ENCODE results near the gene LRRC74A.
"Not testable (repeated sequence)": the region's sequence is repeated elsewhere in the genome, so short reads cannot be mapped to it uniquely, and the experiment has no call there.

The LRRC74A gene

GRCh38 chr14:76898006-76898405 lies 71.8 kb downstream of the LRRC74A start:
- DNase-seq: not testable (repeated sequence)

GRCh38 chr14:76900682-76901081 lies 74.5 kb downstream of the LRRC74A start:
- DNase-seq: no peak

- no peak for DNase-seq
These were observed 75.2 kb downstream of the LRRC74A start for GRCh38 chr14:76901171-76902055.

- no peak for DNase-seq
These were observed 76.4 kb downstream of the LRRC74A start for GRCh38 chr14:76902591-76902990.

- no peak for DNase-seq
These were observed 78.0 kb downstream of the LRRC74A start for GRCh38 chr14:76904100-76904739.

DNA sequence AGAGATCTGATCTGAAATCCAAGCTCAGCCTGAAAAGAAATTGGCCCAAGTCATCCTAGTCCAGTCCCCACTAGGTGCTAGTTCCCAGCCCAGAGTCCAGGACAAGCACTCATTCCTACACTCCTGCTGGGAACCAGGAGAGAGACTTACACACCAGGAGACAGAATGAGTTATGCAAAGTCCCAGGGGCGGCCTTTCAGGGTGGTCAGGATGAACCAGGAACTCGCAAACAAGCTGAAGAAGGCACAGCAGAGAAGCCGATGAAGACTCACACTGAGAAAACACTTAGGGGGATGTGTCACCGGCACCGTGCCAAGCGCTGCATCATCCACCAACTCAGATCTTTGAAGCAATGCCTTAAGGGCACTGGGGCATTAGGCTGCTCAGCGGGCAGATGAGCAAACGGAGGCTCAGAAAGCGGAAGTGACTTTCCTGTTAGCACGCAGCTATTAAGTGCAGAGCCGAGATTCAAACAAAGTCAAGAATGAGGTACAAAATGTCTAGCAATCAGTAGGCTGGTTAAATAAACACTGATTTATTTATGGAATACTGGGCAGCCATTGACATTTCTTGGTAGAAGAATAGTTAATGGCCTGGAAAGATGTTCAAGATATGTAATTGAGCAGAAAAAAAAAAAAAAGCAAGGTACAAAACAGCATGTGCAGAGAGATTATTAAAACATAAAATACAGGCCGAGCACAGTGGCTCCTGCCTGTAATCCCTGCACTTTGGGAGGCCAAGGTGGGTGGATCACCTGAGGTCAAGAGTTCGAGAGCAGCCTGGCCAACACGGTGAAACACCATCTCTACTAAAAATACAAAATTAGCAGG lies 78.7 kb downstream of the LRRC74A start:
- peak; percentile 96 for DNase-seq

GRCh38 chr14:76908834-76909233 lies 82.6 kb downstream of the LRRC74A start:
- DNase-seq: no peak

- no peak for DNase-seq
These were observed 83.1 kb downstream of the LRRC74A start for GRCh38 chr14:76909266-76909665.

- no peak for DNase-seq
These were observed 84.2 kb downstream of the LRRC74A start for GRCh38 chr14:76910371-76910890.

GRCh38 chr14:76911473-76911872 lies 85.3 kb downstream of the LRRC74A start:
- no peak for DNase-seq

GRCh38 chr14:76914533-76915081 lies 88.4 kb downstream of the LRRC74A start:
- not testable (repeated sequence) for DNase-seq

DNA sequence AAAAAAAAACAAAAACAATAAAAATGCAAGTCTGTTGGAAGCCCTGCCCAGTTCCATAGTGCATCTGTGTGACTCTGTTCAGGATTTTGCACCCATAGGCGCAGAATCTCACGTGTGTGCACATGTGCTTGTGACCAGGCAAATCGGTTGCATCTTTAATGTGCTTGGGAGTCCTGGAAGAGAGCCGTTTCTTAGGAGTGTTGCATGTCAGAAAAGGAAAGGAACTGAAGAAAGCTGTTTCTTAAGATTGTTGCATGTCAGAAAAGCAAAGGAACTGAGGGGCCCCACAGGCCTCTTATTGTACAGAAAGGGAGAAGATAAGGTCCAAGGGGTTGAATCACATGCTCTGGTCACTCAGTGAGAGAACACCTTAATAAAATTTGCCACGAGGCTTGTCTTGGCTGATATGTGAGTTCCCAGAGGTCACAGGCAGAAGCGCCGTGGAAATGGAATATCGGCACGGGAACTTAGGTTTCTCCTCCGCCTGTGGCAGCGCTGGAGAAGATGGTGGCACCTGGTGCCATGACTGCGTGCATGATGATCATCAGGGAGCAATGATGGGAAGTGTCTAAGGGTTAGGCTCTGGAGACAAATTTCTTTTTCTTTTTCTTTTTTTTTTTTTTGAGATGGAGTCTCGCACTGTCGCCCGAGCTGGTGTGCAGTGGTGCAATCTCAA lies 90.0 kb downstream of the LRRC74A start:
- DNase-seq: no peak

- peak; percentile 30 for DNase-seq
These were observed 91.0 kb downstream of the LRRC74A start for GRCh38 chr14:76917158-76917596.

GRCh38 chr14:76917745-76918255 lies 91.6 kb downstream of the LRRC74A start:
- DNase-seq: peak; percentile 43

DNA sequence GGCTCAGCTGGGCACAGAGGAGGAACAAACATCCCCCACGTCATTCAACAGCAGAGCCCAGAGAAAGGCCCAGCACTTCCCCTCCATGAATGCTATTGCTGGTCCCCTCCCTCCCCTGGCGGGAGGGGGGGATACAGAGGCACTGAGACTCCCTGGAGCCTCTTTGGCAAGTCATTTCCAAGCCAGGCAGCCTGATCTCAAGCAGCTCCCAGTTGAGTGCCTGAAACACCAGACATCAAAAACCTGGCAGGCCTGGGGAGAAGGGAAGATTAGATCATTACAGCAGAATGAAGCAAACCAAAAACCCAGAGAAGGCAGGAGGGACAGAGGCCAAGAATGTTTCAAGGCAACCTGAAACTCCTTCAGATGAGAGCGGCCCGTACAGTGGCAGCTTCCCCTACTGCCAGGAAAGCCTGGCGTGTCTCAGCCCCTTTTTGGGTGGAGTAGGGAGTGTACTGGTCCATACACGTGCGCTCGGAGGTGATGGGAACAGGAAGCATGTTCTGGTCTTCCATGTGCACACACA lies 92.1 kb downstream of the LRRC74A start:
- DNase-seq: no peak

DNA sequence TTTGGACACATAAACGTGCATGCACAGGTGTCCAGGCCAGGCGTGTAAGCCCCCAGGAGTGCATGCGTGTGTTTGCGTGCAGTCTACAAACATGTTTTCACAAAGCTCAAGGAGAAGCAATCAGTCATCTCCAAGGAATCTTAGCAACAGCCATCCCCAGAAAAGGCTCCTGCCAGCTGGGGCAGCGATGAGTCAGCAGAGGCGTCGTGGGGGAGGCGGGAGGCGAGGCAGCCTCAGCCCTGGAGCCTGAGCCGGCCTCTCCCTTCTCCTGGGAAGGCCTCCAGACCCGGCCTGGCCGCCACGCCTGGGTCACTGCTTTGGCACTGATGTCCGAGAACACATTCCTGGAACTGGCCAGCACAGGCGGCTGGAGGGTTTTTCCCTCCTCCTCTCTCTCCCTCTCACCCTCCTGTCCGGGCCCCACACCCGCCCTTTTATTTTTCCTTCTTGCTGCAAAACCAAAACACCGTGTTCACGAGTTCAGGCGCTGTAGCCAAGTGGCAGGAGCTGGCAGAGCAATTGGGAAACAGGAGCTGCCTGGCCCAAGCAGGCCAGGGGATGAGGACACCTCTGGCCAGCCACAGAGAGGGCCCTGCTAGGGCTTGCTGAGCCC lies 92.7 kb downstream of the LRRC74A start:
- peak; percentile 67 for DNase-seq

Measured in NCI-H2227 treated with DMSO at 0.1 percent for 48 hours (cell line).